NT2/D1 (cell line): ENCODE data around the gene ELMO1.

Experiments
- DNase-seq: peaks from one replicate; pipeline ENCODE4 v3.0.0-alpha.2; 2011; ENCODE audit warnings: low read depth, low spot score
- H3K27me3 ChIP-seq: 2 replicates; pipeline ENCODE4 v1.6.0; 2011; ENCODE audit warnings: mild to moderate bottlenecking; ENCODE audit not compliant: insufficient read length, insufficient read depth
- H3K36me3 ChIP-seq: 2 replicates; pipeline ENCODE4 v1.6.1; 2011; ENCODE audit warnings: mild to moderate bottlenecking, low read length, mixed read lengths; ENCODE audit not compliant: insufficient read depth, insufficient read length
- H3K4me1 ChIP-seq: 2 replicates; pipeline ENCODE4 v1.5.1; 2011; ENCODE audit not compliant: insufficient read depth, insufficient read length
- H3K4me3 ChIP-seq: 2 replicates; pipeline ENCODE4 v1.5.1; 2011; ENCODE audit warnings: low read depth; ENCODE audit not compliant: insufficient read length
- H3K9ac ChIP-seq: 2 replicates; pipeline ENCODE4 v1.6.0; 2011; ENCODE audit warnings: low read depth; ENCODE audit not compliant: insufficient read length
- H3K9me3 ChIP-seq: 2 replicates; pipeline ENCODE4 v1.5.1; 2011; ENCODE audit warnings: mild to moderate bottlenecking, low read length; ENCODE audit not compliant: insufficient read depth
- SUZ12 ChIP-seq: IDR thresholded peaks from 2 replicates; pipeline ENCODE4 v1.6.1; 2011; ENCODE audit not compliant: insufficient read length, insufficient read depth; ENCODE audit errors: extremely low read depth
- YY1 ChIP-seq: IDR thresholded peaks from 2 replicates; pipeline ENCODE4 v1.6.1; 2011; ENCODE audit not compliant: insufficient read length, insufficient read depth
- ZNF274 ChIP-seq: IDR thresholded peaks from 2 replicates; pipeline ENCODE4 v1.6.1; 2011; ENCODE audit warnings: mild to moderate bottlenecking, low read depth, low read length

ELMO1 gene

DNA sequence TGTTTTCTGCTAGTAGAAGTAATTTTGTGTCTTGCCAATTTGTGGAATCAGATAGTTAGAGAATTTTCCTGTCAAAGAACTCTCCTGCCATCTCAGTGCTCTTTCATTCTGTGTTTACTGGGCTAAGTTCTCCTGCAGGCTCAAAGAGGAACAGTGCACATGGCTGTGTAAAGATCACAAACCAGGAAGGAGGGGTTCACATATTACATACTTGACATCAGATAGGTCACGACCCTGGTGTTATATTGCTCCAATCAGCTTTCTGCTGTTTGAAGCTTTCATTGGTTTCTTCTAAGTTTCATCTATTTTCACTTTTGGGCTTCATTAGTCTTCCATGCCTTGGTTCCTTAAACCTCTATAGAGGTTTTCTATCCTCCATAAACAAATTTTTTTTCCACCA, 13.5 kb upstream of the ELMO1 start:
- Histone ChIP-seq H3K36me3 (no peaks in the 10 kb centered on the region), H3K9me3 (no peaks in the 10 kb centered on the region), H3K4me1 (no peaks in the 10 kb centered on the region), H3K27me3 (no peaks in the 10 kb centered on the region), H3K4me3 (no peak overlapping the region), H3K9ac (no peak overlapping the region)
- no peak for DNase-seq
- TF ChIP-seq ZNF274 (no peak), SUZ12 (no peak), YY1 (no peak)

GRCh38 chr7:37455081-37455480, 6.4 kb upstream of the ELMO1 start:
- Histone ChIP-seq H3K27me3 (peaks cover 14% of the 10 kb centered on the region), H3K4me1 (no peaks in the 10 kb centered on the region), H3K9ac (no peak overlapping the region), H3K9me3 (peaks cover 6% of the 10 kb centered on the region; the same call in 1 of the 2 replicates), H3K4me3 (no peak overlapping the region), H3K36me3 (no peaks in the 10 kb centered on the region)
- DNase-seq: no peak
- TF ChIP-seq SUZ12: no peak
- TF ChIP-seq YY1: no peak
- no peak for TF ChIP-seq ZNF274

- no peak overlapping the region for H3K9ac ChIP-seq
- H3K27me3 ChIP-seq: peaks cover 22% of the 10 kb centered on the region
- H3K36me3 ChIP-seq: no peaks in the 10 kb centered on the region
- no peaks in the 10 kb centered on the region for H3K4me1 ChIP-seq
- peaks cover 6% of the 10 kb centered on the region; the same call in 1 of the 2 replicates for H3K9me3 ChIP-seq
- no peak for DNase-seq
- TF ChIP-seq YY1: no peak
- no peak for TF ChIP-seq ZNF274
- no peak for TF ChIP-seq SUZ12
- no peak overlapping the region for H3K4me3 ChIP-seq
Observed at GRCh38 chr7:37452346-37452745, 3.7 kb upstream of the ELMO1 start.

- no peak for DNase-seq
- no peaks in the 10 kb centered on the region for H3K4me1 ChIP-seq
- H3K36me3 ChIP-seq: no peaks in the 10 kb centered on the region
- TF ChIP-seq YY1 (no peak), ZNF274 (no peak), SUZ12 (no peak)
- 0 out of 2 replicates have a peak, but pooled peaks cover under 1% of the 10 kb centered on the region for H3K9me3 ChIP-seq
- no peak overlapping the region for H3K4me3 ChIP-seq
- H3K9ac ChIP-seq: no peak overlapping the region
- peaks cover 22% of the 10 kb centered on the region for H3K27me3 ChIP-seq
Observed at GRCh38 chr7:37450035-37450434, 1.4 kb upstream of the ELMO1 start.

GRCh38 chr7:37449621-37450020, 957 bp upstream of the ELMO1 start:
- no peak for TF ChIP-seq ZNF274
- H3K4me3 ChIP-seq: no peak overlapping the region
- H3K9ac ChIP-seq: no peak overlapping the region
- peaks cover 22% of the 10 kb centered on the region for H3K27me3 ChIP-seq
- H3K4me1 ChIP-seq: no peaks in the 10 kb centered on the region
- no peaks in the 10 kb centered on the region for H3K36me3 ChIP-seq
- no peak for DNase-seq
- no peaks in the 10 kb centered on the region for H3K9me3 ChIP-seq

DNA sequence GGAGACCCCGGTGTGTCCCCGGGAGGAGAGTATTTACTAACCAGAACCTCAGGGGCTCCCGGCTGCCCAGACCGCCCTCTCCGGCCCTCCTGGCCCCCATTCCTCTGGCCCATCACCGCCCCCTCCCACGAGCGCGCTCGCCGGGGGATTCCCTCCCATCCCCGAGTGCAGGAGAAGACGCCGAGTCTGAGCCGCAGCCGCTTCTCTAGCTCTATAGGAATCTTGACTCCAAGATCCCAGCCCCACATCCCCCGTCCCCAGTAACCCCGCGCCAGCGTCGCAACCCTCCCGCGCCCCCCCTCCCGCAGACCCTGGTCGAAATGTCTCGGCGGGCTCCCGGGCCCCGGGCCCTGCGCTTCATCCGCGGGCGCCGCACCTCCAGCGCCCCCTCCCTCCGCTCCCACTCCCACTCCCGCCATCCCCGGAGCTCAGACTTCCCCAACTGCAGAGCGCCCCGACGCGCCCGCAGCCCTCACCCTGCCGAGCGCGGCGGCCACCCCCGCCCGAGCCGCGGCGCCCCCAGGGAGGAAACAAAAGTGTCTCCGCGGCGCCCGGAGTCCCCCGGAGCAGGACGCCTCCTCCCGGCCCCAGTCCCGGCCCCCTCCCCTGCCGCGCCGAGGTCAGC, 541 bp downstream of the ELMO1 start:
- peak overlapping the region; percentile 90 for H3K9ac ChIP-seq

DNA sequence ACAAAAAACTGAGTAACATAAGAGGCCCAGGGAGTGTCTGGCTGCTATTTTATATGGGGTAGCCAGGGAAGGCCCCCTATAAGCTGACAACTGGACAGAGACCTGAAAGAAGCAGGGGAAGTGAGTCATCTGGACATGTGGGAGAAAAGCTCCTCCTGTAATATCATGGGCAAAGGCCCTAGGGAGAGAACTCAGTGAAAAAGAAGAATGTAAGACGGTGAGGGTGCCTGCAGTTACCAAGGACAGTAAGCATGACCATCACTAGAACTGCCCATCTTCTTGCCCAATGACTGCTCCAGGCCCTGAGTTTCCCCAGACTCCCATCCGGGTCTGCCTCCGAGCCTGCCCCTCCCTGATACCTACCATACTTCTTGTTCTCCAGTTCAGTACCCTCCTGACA, 2.3 kb downstream of the ELMO1 start:
- no peaks in the 10 kb centered on the region for H3K36me3 ChIP-seq
- no peak for DNase-seq
- H3K9ac ChIP-seq: no peak overlapping the region
- peaks cover 18% of the 10 kb centered on the region for H3K27me3 ChIP-seq
- no peaks in the 10 kb centered on the region for H3K4me1 ChIP-seq
- no peak overlapping the region for H3K4me3 ChIP-seq
- TF ChIP-seq SUZ12 (no peak), ZNF274 (no peak), YY1 (no peak)
- no peaks in the 10 kb centered on the region for H3K9me3 ChIP-seq

More for the DNA sequence above, 541 bp downstream of the ELMO1 start:
- Histone ChIP-seq H3K27me3 (peaks cover 22% of the 10 kb centered on the region), H3K36me3 (no peaks in the 10 kb centered on the region), H3K9me3 (no peaks in the 10 kb centered on the region), H3K4me3 (peak overlapping the region; percentile 84), H3K4me1 (no peaks in the 10 kb centered on the region)
- TF ChIP-seq YY1 (no peak), ZNF274 (no peak), SUZ12 (no peak)
- peak; percentile 46 for DNase-seq

DNA sequence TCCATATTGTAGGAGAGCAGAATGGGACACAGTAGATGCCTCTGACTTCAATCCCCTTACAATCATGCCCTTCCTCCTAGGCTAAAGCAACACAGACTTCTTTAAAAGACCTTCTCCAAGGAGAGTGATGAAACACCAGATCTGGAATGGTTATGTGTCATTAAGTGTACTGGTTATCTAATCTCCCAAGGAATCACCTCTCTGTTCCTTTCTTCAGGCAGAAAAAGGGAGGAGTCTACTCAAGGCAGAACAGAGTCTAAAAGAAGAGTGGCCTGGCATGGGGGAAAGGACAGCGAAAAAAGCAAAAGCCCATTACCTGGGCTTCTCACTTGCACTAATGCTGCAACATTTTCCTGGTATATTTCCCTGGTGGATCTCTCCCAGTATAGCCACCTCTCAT, 2.9 kb downstream of the ELMO1 start:
- Histone ChIP-seq H3K9ac (no peak overlapping the region), H3K4me1 (no peaks in the 10 kb centered on the region), H3K36me3 (no peaks in the 10 kb centered on the region), H3K9me3 (no peaks in the 10 kb centered on the region), H3K27me3 (peaks cover 13% of the 10 kb centered on the region), H3K4me3 (no peak overlapping the region)
- DNase-seq: no peak
- TF ChIP-seq YY1: no peak
- no peak for TF ChIP-seq SUZ12
- TF ChIP-seq ZNF274: no peak
